GM12892 (cell line): ENCODE results near the gene NR1I2.

Experiments used
- POLR2AphosphoS5 ChIP-seq: IDR thresholded peaks from 2 replicates; pipeline ENCODE4 v1.6.1; 2011; ENCODE audit warnings: low read depth, low read length, control low read depth
- TAF1 ChIP-seq: IDR thresholded peaks from 2 replicates; pipeline ENCODE4 v1.6.1; 2011; ENCODE audit warnings: low read depth, mild to moderate bottlenecking, control low read depth, low read length, borderline replicate concordance

DNA sequence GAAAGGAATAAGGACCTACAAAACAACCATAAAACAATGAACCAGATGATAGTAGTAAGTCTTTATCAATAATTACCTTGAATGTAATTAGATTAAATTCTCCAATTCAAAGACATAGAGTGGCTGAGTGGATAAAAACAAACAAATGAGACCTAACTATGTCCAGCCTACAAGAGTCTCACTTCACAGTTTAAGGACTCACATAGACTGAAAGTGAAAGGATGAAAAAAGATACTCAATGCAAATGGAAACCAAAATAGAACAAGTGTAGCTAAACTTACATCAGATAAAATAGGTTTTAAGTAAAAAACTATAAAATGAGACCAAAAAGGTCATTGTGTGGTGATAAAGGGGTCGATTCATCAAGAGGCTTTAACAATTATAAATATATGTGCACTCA is 21.9 kb upstream of the NR1I2 start:
- TF ChIP-seq POLR2AphosphoS5 = no peak
- TF ChIP-seq TAF1 = no peak
